IMR-90 (cell line): ENCODE data around the gene CLK3.

ENCODE experiments used
- FOS ChIP-seq: fragments of 150-350 bp; IDR thresholded peaks from 2 replicates; pipeline ENCODE4 v1.6.1; 2016; ENCODE audit warnings: low read depth, low read length
- MAFK ChIP-seq: IDR thresholded peaks from 2 replicates; pipeline ENCODE4 v1.6.1; 2012; ENCODE audit warnings: low read depth, low read length, improper control_type of control experiment
- MAZ ChIP-seq: IDR thresholded peaks from 2 replicates; pipeline ENCODE4 v1.6.1; 2012; ENCODE audit warnings: low read depth, mild to moderate bottlenecking, low read length, improper control_type of control experiment, moderate library complexity, borderline replicate concordance
- MXI1 ChIP-seq: IDR thresholded peaks from 2 replicates; pipeline ENCODE4 v1.6.1; 2012; ENCODE audit warnings: low read depth, mild to moderate bottlenecking, low read length, moderate library complexity, borderline replicate concordance
- NFE2L2 ChIP-seq: fragments of 150-350 bp; IDR thresholded peaks from 2 replicates; pipeline ENCODE4 v1.6.1; 2016; ENCODE audit warnings: low read depth, mild to moderate bottlenecking, low read length
- POLR2A ChIP-seq: IDR thresholded peaks from 2 replicates; pipeline ENCODE4 v1.6.1; 2012; ENCODE audit warnings: mild to moderate bottlenecking, low read depth, low read length
- RCOR1 ChIP-seq: IDR thresholded peaks from 2 replicates; pipeline ENCODE4 v1.6.1; 2012; ENCODE audit warnings: mild to moderate bottlenecking, low read length, improper control_type of control experiment; ENCODE audit not compliant: insufficient replicate concordance
- RFX5 ChIP-seq: IDR thresholded peaks from 2 replicates; pipeline ENCODE4 v1.8.0; 2012; ENCODE audit warnings: low read depth, mild to moderate bottlenecking, low read length, moderate library complexity
- SMC3 ChIP-seq: fragments of 150-350 bp; IDR thresholded peaks from 2 replicates; pipeline ENCODE4 v1.6.1; 2016; ENCODE audit warnings: low read depth, mild to moderate bottlenecking, antibody characterized with exemption, low read length, moderate library complexity
- TF ChIP-seq, protein P1 (sequence below): conservative IDR thresholded peaks from 2 replicates; pipeline ENCODE4 v1.5.1; 2012; ENCODE audit warnings: mild to moderate bottlenecking, low read depth, low read length, improper control_type of control experiment
- TF ChIP-seq, protein P2 (sequence below): fragments of 150-350 bp; IDR thresholded peaks from 2 replicates; pipeline ENCODE4 v1.6.1; 2017; ENCODE audit warnings: mild to moderate bottlenecking, antibody characterized with exemption, low read length, low read depth
- TF ChIP-seq, protein P3 (sequence below): fragments of 150-350 bp; IDR thresholded peaks from 2 replicates; pipeline ENCODE4 v1.6.1; 2016; ENCODE audit warnings: low read depth, mild to moderate bottlenecking, low read length, moderate library complexity, borderline replicate concordance

DNA sequence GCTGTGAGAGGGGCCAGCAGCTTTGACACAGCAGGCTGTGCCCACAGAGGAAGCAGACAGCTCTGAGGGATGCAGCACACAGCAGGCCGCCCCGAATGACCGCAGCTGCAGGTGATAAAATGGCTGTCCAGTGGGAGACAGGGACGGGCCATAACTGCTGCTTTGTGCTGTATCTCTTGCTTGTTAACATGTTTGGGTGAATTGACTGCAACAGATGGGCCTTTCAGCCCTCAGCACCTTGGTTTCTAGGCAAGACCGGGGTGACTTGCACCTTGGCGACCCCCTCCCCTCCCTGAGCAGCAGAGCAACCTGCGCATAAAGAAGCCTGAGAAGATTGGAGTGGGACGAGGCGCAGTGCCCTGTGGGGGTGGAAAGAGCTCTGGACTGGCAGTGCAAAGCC, 36.6 kb upstream of the CLK3 start:
- no peak for TF ChIP-seq MXI1
- no peak for TF ChIP-seq RCOR1
- TF ChIP-seq, protein P1, sequence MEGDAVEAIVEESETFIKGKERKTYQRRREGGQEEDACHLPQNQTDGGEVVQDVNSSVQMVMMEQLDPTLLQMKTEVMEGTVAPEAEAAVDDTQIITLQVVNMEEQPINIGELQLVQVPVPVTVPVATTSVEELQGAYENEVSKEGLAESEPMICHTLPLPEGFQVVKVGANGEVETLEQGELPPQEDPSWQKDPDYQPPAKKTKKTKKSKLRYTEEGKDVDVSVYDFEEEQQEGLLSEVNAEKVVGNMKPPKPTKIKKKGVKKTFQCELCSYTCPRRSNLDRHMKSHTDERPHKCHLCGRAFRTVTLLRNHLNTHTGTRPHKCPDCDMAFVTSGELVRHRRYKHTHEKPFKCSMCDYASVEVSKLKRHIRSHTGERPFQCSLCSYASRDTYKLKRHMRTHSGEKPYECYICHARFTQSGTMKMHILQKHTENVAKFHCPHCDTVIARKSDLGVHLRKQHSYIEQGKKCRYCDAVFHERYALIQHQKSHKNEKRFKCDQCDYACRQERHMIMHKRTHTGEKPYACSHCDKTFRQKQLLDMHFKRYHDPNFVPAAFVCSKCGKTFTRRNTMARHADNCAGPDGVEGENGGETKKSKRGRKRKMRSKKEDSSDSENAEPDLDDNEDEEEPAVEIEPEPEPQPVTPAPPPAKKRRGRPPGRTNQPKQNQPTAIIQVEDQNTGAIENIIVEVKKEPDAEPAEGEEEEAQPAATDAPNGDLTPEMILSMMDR, result no peak
- no peak for TF ChIP-seq POLR2A
- TF ChIP-seq, protein P2, sequence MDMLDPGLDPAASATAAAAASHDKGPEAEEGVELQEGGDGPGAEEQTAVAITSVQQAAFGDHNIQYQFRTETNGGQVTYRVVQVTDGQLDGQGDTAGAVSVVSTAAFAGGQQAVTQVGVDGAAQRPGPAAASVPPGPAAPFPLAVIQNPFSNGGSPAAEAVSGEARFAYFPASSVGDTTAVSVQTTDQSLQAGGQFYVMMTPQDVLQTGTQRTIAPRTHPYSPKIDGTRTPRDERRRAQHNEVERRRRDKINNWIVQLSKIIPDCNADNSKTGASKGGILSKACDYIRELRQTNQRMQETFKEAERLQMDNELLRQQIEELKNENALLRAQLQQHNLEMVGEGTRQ, result no peak
- no peak for TF ChIP-seq SMC3
- TF ChIP-seq MAZ, result no peak
- TF ChIP-seq MAFK, result no peak
- no peak for TF ChIP-seq FOS
- TF ChIP-seq, protein P3, sequence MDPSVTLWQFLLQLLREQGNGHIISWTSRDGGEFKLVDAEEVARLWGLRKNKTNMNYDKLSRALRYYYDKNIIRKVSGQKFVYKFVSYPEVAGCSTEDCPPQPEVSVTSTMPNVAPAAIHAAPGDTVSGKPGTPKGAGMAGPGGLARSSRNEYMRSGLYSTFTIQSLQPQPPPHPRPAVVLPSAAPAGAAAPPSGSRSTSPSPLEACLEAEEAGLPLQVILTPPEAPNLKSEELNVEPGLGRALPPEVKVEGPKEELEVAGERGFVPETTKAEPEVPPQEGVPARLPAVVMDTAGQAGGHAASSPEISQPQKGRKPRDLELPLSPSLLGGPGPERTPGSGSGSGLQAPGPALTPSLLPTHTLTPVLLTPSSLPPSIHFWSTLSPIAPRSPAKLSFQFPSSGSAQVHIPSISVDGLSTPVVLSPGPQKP, result no peak
- TF ChIP-seq NFE2L2, result no peak
- no peak for TF ChIP-seq RFX5
